Caco-2 (cell line): ENCODE measurements around the gene CLRN3. TPM values are rescaled to one million over a fixed set of nuclear protein-coding genes. Genes with fewer than 3 reads are reported as not detected.

Experiments
- BruUV-seq: library from RNA; stranded (reverse); fragments of 400-500 nt; replicated peaks from 2 replicates; lab custom pipeline; 2021; lab: Mats Ljungman, UMichigan
- CTCF ChIA-PET: fragments of 300-600 bp; sonication (Branson Sonifier 250); formaldehyde crosslinking; loops from one replicate; lab custom pipeline; 2022; ENCODE audit warnings: antibody characterized with exemption; lab: Charles Lee
- POLR2A ChIA-PET: fragments of 300-600 bp; sonication (Branson Sonifier 250); formaldehyde crosslinking; loops from one replicate; lab custom pipeline; 2022; ENCODE audit warnings: antibody characterized with exemption; lab: Charles Lee
- DNase-seq, 2 experiments: peaks; one replicate each; pipeline versions ENCODE4 v3.0.0 to v3.0.0-alpha.2; 2020 to 2022
- H3K27me3 ChIP-seq: replicated peaks from 2 replicates; pipeline ENCODE4 v1.6.0; 2011; ENCODE audit warnings: low read length; ENCODE audit not compliant: control insufficient read depth, insufficient read depth
- H3K36me3 ChIP-seq: 2 replicates; pipeline ENCODE4 v1.5.1; 2011; ENCODE audit warnings: low read length; ENCODE audit not compliant: control insufficient read depth, insufficient read depth
- H3K4me1 ChIP-seq: fragments of 250-450 bp; sonication (Bioruptor Pico); 2 replicates; pipeline ENCODE4 v1.5.1; 2020; ENCODE audit warnings: mild to moderate bottlenecking
- H3K4me3 ChIP-seq: 2 replicates; pipeline ENCODE4 v1.5.1; 2011; ENCODE audit warnings: low read depth, mild to moderate bottlenecking, control low read depth, low read length
- H3K9me3 ChIP-seq: fragments of 250-450 bp; sonication (Bioruptor Pico); 2 replicates; pipeline ENCODE4 v1.5.1; 2020; ENCODE audit warnings: mild to moderate bottlenecking, moderate library complexity
- H3K27ac Mint-ChIP-seq: one replicate; pipeline ENCODE4 v1.8.0; 2022; ENCODE audit warnings: mixed read lengths; ENCODE audit not compliant: unreplicated experiment
- H3K27me3 Mint-ChIP-seq: one replicate; pipeline ENCODE4 v1.8.0; 2022; ENCODE audit warnings: mixed read lengths; ENCODE audit not compliant: insufficient read depth, unreplicated experiment
- H3K36me3 Mint-ChIP-seq: one replicate; pipeline ENCODE4 v1.8.0; 2022; ENCODE audit warnings: mild to moderate bottlenecking, mixed read lengths; ENCODE audit not compliant: insufficient read depth, unreplicated experiment
- H3K4me1 Mint-ChIP-seq: one replicate; pipeline ENCODE4 v1.8.0; 2022; ENCODE audit warnings: low read depth, mixed read lengths; ENCODE audit not compliant: unreplicated experiment
- H3K4me3 Mint-ChIP-seq: one replicate; pipeline ENCODE4 v1.8.0; 2022; ENCODE audit warnings: mild to moderate bottlenecking, moderate library complexity, mixed read lengths; ENCODE audit not compliant: unreplicated experiment
- H3K9me3 Mint-ChIP-seq: one replicate; pipeline ENCODE4 v1.8.0; 2022; ENCODE audit warnings: mixed read lengths; ENCODE audit not compliant: unreplicated experiment
- CTCF ChIP-seq, 2 experiments: fragments of 200-600 bp in 1 of 2; IDR thresholded peaks; 1 replicate in 1 of 2; 2 replicates in 1 of 2; pipeline versions ENCODE4 v1.5.1 to v1.8.0; 2011 to 2022; ENCODE audit warnings: antibody characterized with exemption in 1 of 2, control low read depth in 1 of 2, inconsistent platforms in 1 of 2, low read depth in 1 of 2, low read length in 1 of 2, mild to moderate bottlenecking in 1 of 2, moderate library complexity in 1 of 2; ENCODE audit not compliant: insufficient read depth in 1 of 2, severe bottlenecking in 1 of 2, unreplicated experiment in 1 of 2
- intact Hi-C: fragments of 100-400 bp; cut with micrococcal nuclease; formaldehyde crosslinking; loops from one replicate; pipeline ENCODE4 v1.10.0; 2022; ENCODE audit not compliant: unreplicated experiment
- total RNA-seq: library from RNA; stranded (reverse); gene quantifications from 2 replicates; pipeline ENCODE4 v1.2.3, GENCODE V29; 2022

CLRN3 gene
- total RNA-seq, 1 experiment from 2014 or later: 1.1 TPM

GRCh38 chr10:127875449-127875765, 17.3 kb downstream of the CLRN3 start:
- no peaks in the 10 kb centered on the region for H3K27me3 ChIP-seq
- no peaks in the 10 kb centered on the region for H3K9me3 ChIP-seq
- no peaks in the 10 kb centered on the region for H3K36me3 ChIP-seq
- H3K27me3 Mint-ChIP-seq: no peaks in the 10 kb centered on the region
- TF ChIP-seq CTCF (IDR thresholded peaks at IDR 0.05; ENCODE audit: insufficient read depth in 1 of 2, low read depth in 1 of 2, low read length in 1 of 2, severe bottlenecking in 1 of 2, unreplicated experiment in 1 of 2): no peak
- H3K9me3 Mint-ChIP-seq: no peaks in the 10 kb centered on the region
- ChIA-PET POLR2A (no interaction called here), CTCF (no interaction called here)
- 0 out of 2 replicates have a peak, but pooled peaks cover 6% of the 10 kb centered on the region for H3K4me1 ChIP-seq
- H3K27ac Mint-ChIP-seq: no peak overlapping the region
- BruUV-seq: no TSS peak
- H3K4me3 ChIP-seq: no peak overlapping the region
- H3K36me3 Mint-ChIP-seq: no peaks in the 10 kb centered on the region
- H3K4me3 Mint-ChIP-seq: no peak overlapping the region
- H3K4me1 Mint-ChIP-seq: peaks cover 6% of the 10 kb centered on the region
- intact Hi-C loops: no loop called here
- DNase-seq: no peak

GRCh38 chr10:127874671-127875448, 17.9 kb downstream of the CLRN3 start:
- Mint-ChIP-seq H3K27me3 (no peaks in the 10 kb centered on the region), H3K36me3 (no peaks in the 10 kb centered on the region), H3K4me3 (no peak overlapping the region), H3K4me1 (peaks cover 6% of the 10 kb centered on the region), H3K9me3 (no peaks in the 10 kb centered on the region), H3K27ac (no peak overlapping the region)
- no peak for TF ChIP-seq CTCF (IDR thresholded peaks at IDR 0.05; ENCODE audit: insufficient read depth in 1 of 2, low read depth in 1 of 2, low read length in 1 of 2, severe bottlenecking in 1 of 2, unreplicated experiment in 1 of 2)
- Histone ChIP-seq H3K27me3 (no peaks in the 10 kb centered on the region), H3K9me3 (no peaks in the 10 kb centered on the region), H3K36me3 (no peaks in the 10 kb centered on the region), H3K4me1 (0 out of 2 replicates have a peak, but pooled peaks cover 6% of the 10 kb centered on the region), H3K4me3 (no peak overlapping the region)
- intact Hi-C loops: no loop called here
- POLR2A ChIA-PET: no interaction called here
- DNase-seq: no peak
- CTCF ChIA-PET: interaction anchor here (2.1 kb wide), 1 partner anchor 136 kb away, joined by 7 read pairs; no protein-coding TSS in a partner anchor
- no TSS peak for BruUV-seq

GRCh38 chr10:127873901-127874470, 18.8 kb downstream of the CLRN3 start:
- no peaks in the 10 kb centered on the region for H3K27me3 Mint-ChIP-seq
- no peaks in the 10 kb centered on the region for H3K36me3 Mint-ChIP-seq
- no peak for TF ChIP-seq CTCF (IDR thresholded peaks at IDR 0.05; ENCODE audit: insufficient read depth in 1 of 2, low read depth in 1 of 2, low read length in 1 of 2, severe bottlenecking in 1 of 2, unreplicated experiment in 1 of 2)
- no TSS peak for BruUV-seq
- Histone ChIP-seq H3K36me3 (no peaks in the 10 kb centered on the region), H3K9me3 (no peaks in the 10 kb centered on the region), H3K27me3 (no peaks in the 10 kb centered on the region), H3K4me1 (0 out of 2 replicates have a peak, but pooled peaks cover 6% of the 10 kb centered on the region), H3K4me3 (no peak overlapping the region)
- no peak overlapping the region for H3K27ac Mint-ChIP-seq
- no peaks in the 10 kb centered on the region for H3K9me3 Mint-ChIP-seq
- no peak overlapping the region for H3K4me3 Mint-ChIP-seq
- no peak for DNase-seq
- H3K4me1 Mint-ChIP-seq: peaks cover 6% of the 10 kb centered on the region
- CTCF ChIA-PET: interaction anchor here (2.1 kb wide), 1 partner anchor 137 kb away, joined by 7 read pairs; no protein-coding TSS in a partner anchor
- intact Hi-C loops: loop anchor here (1.0 kb wide), 4 partner anchors 32 to 195 kb away; no protein-coding TSS in a partner anchor
- POLR2A ChIA-PET: no interaction called here
